Endodermal cell (in vitro differentiated cells): ENCODE measurements around the gene COL4A1. TPM values are rescaled to one million over a fixed set of nuclear protein-coding genes. Genes with fewer than 3 reads are reported as not detected.
A peak's percentile ranks its signal among the peaks of the same experiment; 100 is the strongest.

Experiments
- DNase-seq: peaks from one replicate; pipeline ENCODE4 v3.0.0-alpha.2; 2017
- H3K27ac ChIP-seq: 2 replicates; pipeline ENCODE4 v1.5.1; 2013; ENCODE audit warnings: mild to moderate bottlenecking, low read depth, low read length, moderate library complexity
- H3K27me3 ChIP-seq: 2 replicates; pipeline ENCODE4 v1.6.1; 2013; ENCODE audit warnings: mild to moderate bottlenecking, low read length, moderate library complexity; ENCODE audit not compliant: insufficient read depth, control insufficient read depth, poor library complexity, severe bottlenecking
- H3K36me3 ChIP-seq: 2 replicates; pipeline ENCODE4 v1.7.0; 2013; ENCODE audit warnings: mild to moderate bottlenecking, low read length, moderate library complexity; ENCODE audit not compliant: control insufficient read depth, insufficient read depth
- H3K4me1 ChIP-seq: one replicate; pipeline ENCODE4 v1.7.0; 2013; ENCODE audit warnings: low read length; ENCODE audit not compliant: control insufficient read depth, insufficient read depth
- H3K4me3 ChIP-seq: 2 replicates; pipeline ENCODE4 v1.5.1; 2013; ENCODE audit warnings: mild to moderate bottlenecking, low read length, moderate library complexity
- H3K9ac ChIP-seq: 2 replicates; pipeline ENCODE4 v1.6.1; 2013; ENCODE audit warnings: mild to moderate bottlenecking, low read length, moderate library complexity; ENCODE audit not compliant: poor library complexity, severe bottlenecking; ENCODE audit errors: extremely low read depth
- H3K9me3 ChIP-seq: 2 replicates; pipeline ENCODE4 v1.6.1; 2013; ENCODE audit warnings: mild to moderate bottlenecking, low read length, moderate library complexity; ENCODE audit not compliant: control insufficient read depth
- H3K27ac Mint-ChIP-seq: 2 replicates; pipeline ENCODE4 v1.8.0; 2020; ENCODE audit warnings: mixed read lengths
- H3K27me3 Mint-ChIP-seq: 2 replicates; pipeline ENCODE4 v1.8.0; 2021; ENCODE audit warnings: mild to moderate bottlenecking, mixed read lengths; ENCODE audit not compliant: insufficient read depth
- H3K36me3 Mint-ChIP-seq: 2 replicates; pipeline ENCODE4 v1.8.0; 2020; ENCODE audit warnings: low read depth, mixed read lengths
- H3K4me1 Mint-ChIP-seq: 2 replicates; pipeline ENCODE4 v1.8.0; 2020; ENCODE audit warnings: mixed read lengths
- H3K4me3 Mint-ChIP-seq: 2 replicates; pipeline ENCODE4 v1.8.0; 2020; ENCODE audit warnings: mild to moderate bottlenecking, moderate library complexity, mixed read lengths
- H3K9me3 Mint-ChIP-seq: 2 replicates; pipeline ENCODE4 v1.8.0; 2020; ENCODE audit warnings: mild to moderate bottlenecking, mixed read lengths
- CTCF ChIP-seq: fragments of 200-600 bp; sonication (generic); conservative IDR thresholded peaks from 2 replicates; pipeline ENCODE4 v1.5.0; 2021; ENCODE audit warnings: antibody characterized with exemption, mild to moderate bottlenecking
- WGBS, 2 experiments: methylation state at CpG; one replicate each; pipeline versions ENCODE4 v1.1.5 to v1.1.7; 2013; ENCODE audit warnings: missing lambda C conversion rate in 2 of 2, mixed read lengths in 1 of 2; ENCODE audit not compliant: insufficient coverage in 1 of 2, insufficient read length in 1 of 2; 5-methylcytosine and 5-hydroxymethylcytosine counted together
- total RNA-seq, 2 donors: library from RNA; stranded (reverse); fragmentation: NEBNext Ultra II Directional in 1 of 2; extraction: Animal tissue kit (Norgen Biotek cat#: 25700) in 1 of 2; gene quantifications; 2 replicates in 1 of 2; 3 replicates in 1 of 2; pipeline ENCODE4 v1.2.1, GENCODE V29; 2021

COL4A1 gene
- total RNA-seq, 2 donors from 2014 or later = 702 to 764 TPM

- no peaks in the 10 kb centered on the region for H3K27me3 Mint-ChIP-seq
- Histone ChIP-seq H3K27me3 (no peaks in the 10 kb centered on the region), H3K4me3 (no peak overlapping the region), H3K4me1 (peaks cover 34% of the 10 kb centered on the region), H3K36me3 (peaks cover 70% of the 10 kb centered on the region), H3K27ac (peak overlapping the region; percentile 26), H3K9me3 (no peaks in the 10 kb centered on the region), H3K9ac (no peak overlapping the region)
- H3K4me3 Mint-ChIP-seq = no peak overlapping the region
- H3K4me1 Mint-ChIP-seq = peaks cover 53% of the 10 kb centered on the region
- 84 to 86% methylated on average over 17 to 24 of the region's 24 CpGs for WGBS, 2 experiments
- TF ChIP-seq CTCF = no peak
- peak; percentile 56 for DNase-seq
- peak overlapping the region; percentile 69 for H3K27ac Mint-ChIP-seq
- H3K9me3 Mint-ChIP-seq = peaks cover 1% of the 10 kb centered on the region
- peaks cover 37% of the 10 kb centered on the region for H3K36me3 Mint-ChIP-seq
Observed at GRCh38 chr13:110340812-110341444, 34.0 kb upstream of the COL4A1 start.

- Histone ChIP-seq H3K27ac (no peak overlapping the region), H3K9me3 (no peaks in the 10 kb centered on the region), H3K27me3 (no peaks in the 10 kb centered on the region), H3K36me3 (peaks cover 67% of the 10 kb centered on the region), H3K4me3 (no peak overlapping the region), H3K9ac (no peak overlapping the region), H3K4me1 (peaks cover 34% of the 10 kb centered on the region)
- no peak for DNase-seq
- Mint-ChIP-seq H3K36me3 (peaks cover 41% of the 10 kb centered on the region), H3K4me1 (peaks cover 53% of the 10 kb centered on the region), H3K27ac (no peak overlapping the region), H3K4me3 (no peak overlapping the region), H3K27me3 (no peaks in the 10 kb centered on the region), H3K9me3 (peaks cover 1% of the 10 kb centered on the region)
- no peak for TF ChIP-seq CTCF
- WGBS, 2 experiments = 82 to 91% methylated on average over 4 to 9 of the region's 9 CpGs
Observed at GRCh38 chr13:110339975-110340550, 33.1 kb upstream of the COL4A1 start.

GRCh38 chr13:110339263-110339662, 32.3 kb upstream of the COL4A1 start:
- H3K27me3 Mint-ChIP-seq = no peaks in the 10 kb centered on the region
- no peak overlapping the region for H3K27ac ChIP-seq
- H3K9me3 Mint-ChIP-seq = no peaks in the 10 kb centered on the region
- no peak for TF ChIP-seq CTCF
- H3K9me3 ChIP-seq = no peaks in the 10 kb centered on the region
- H3K4me3 ChIP-seq = no peak overlapping the region
- no peak overlapping the region for H3K4me3 Mint-ChIP-seq
- H3K36me3 Mint-ChIP-seq = peaks cover 45% of the 10 kb centered on the region
- WGBS, 2 experiments = 92% methylated on average over 2 to 6 of the region's 6 CpGs
- no peak overlapping the region for H3K9ac ChIP-seq
- no peak overlapping the region for H3K27ac Mint-ChIP-seq
- H3K27me3 ChIP-seq = no peaks in the 10 kb centered on the region
- peaks cover 53% of the 10 kb centered on the region for H3K4me1 Mint-ChIP-seq
- H3K4me1 ChIP-seq = peaks cover 34% of the 10 kb centered on the region
- H3K36me3 ChIP-seq = peaks cover 67% of the 10 kb centered on the region
- DNase-seq = no peak
